Endodermal cell (in vitro differentiated cells): ENCODE data around the gene CYB5R2. TPM values are rescaled to one million over a fixed set of nuclear protein-coding genes. Genes with fewer than 3 reads are reported as not detected.

ENCODE experiments used
- DNase-seq: peaks from one replicate; pipeline ENCODE4 v3.0.0-alpha.2; 2017
- H3K27ac ChIP-seq: 2 replicates; pipeline ENCODE4 v1.5.1; 2013; ENCODE audit warnings: mild to moderate bottlenecking, low read depth, low read length, moderate library complexity
- H3K27me3 ChIP-seq: 2 replicates; pipeline ENCODE4 v1.6.1; 2013; ENCODE audit warnings: mild to moderate bottlenecking, low read length, moderate library complexity; ENCODE audit not compliant: insufficient read depth, control insufficient read depth, poor library complexity, severe bottlenecking
- H3K36me3 ChIP-seq: 2 replicates; pipeline ENCODE4 v1.7.0; 2013; ENCODE audit warnings: mild to moderate bottlenecking, low read length, moderate library complexity; ENCODE audit not compliant: control insufficient read depth, insufficient read depth
- H3K4me1 ChIP-seq: one replicate; pipeline ENCODE4 v1.7.0; 2013; ENCODE audit warnings: low read length; ENCODE audit not compliant: control insufficient read depth, insufficient read depth
- H3K4me3 ChIP-seq: 2 replicates; pipeline ENCODE4 v1.5.1; 2013; ENCODE audit warnings: mild to moderate bottlenecking, low read length, moderate library complexity
- H3K9ac ChIP-seq: 2 replicates; pipeline ENCODE4 v1.6.1; 2013; ENCODE audit warnings: mild to moderate bottlenecking, low read length, moderate library complexity; ENCODE audit not compliant: poor library complexity, severe bottlenecking; ENCODE audit errors: extremely low read depth
- H3K9me3 ChIP-seq: 2 replicates; pipeline ENCODE4 v1.6.1; 2013; ENCODE audit warnings: mild to moderate bottlenecking, low read length, moderate library complexity; ENCODE audit not compliant: control insufficient read depth
- H3K27ac Mint-ChIP-seq: 2 replicates; pipeline ENCODE4 v1.8.0; 2020; ENCODE audit warnings: mixed read lengths
- H3K27me3 Mint-ChIP-seq: 2 replicates; pipeline ENCODE4 v1.8.0; 2021; ENCODE audit warnings: mild to moderate bottlenecking, mixed read lengths; ENCODE audit not compliant: insufficient read depth
- H3K36me3 Mint-ChIP-seq: 2 replicates; pipeline ENCODE4 v1.8.0; 2020; ENCODE audit warnings: low read depth, mixed read lengths
- H3K4me1 Mint-ChIP-seq: 2 replicates; pipeline ENCODE4 v1.8.0; 2020; ENCODE audit warnings: mixed read lengths
- H3K4me3 Mint-ChIP-seq: 2 replicates; pipeline ENCODE4 v1.8.0; 2020; ENCODE audit warnings: mild to moderate bottlenecking, moderate library complexity, mixed read lengths
- H3K9me3 Mint-ChIP-seq: 2 replicates; pipeline ENCODE4 v1.8.0; 2020; ENCODE audit warnings: mild to moderate bottlenecking, mixed read lengths
- CTCF ChIP-seq: fragments of 200-600 bp; sonication (generic); conservative IDR thresholded peaks from 2 replicates; pipeline ENCODE4 v1.5.0; 2021; ENCODE audit warnings: antibody characterized with exemption, mild to moderate bottlenecking
- WGBS, 2 experiments: methylation state at CpG; one replicate each; pipeline versions ENCODE4 v1.1.5 to v1.1.7; 2013; ENCODE audit warnings: missing lambda C conversion rate in 2 of 2, mixed read lengths in 1 of 2; ENCODE audit not compliant: insufficient coverage in 1 of 2, insufficient read length in 1 of 2; 5-methylcytosine and 5-hydroxymethylcytosine counted together
- total RNA-seq, 2 donors: library from RNA; stranded (reverse); fragmentation: NEBNext Ultra II Directional in 1 of 2; extraction: Animal tissue kit (Norgen Biotek cat#: 25700) in 1 of 2; gene quantifications; 2 replicates in 1 of 2; 3 replicates in 1 of 2; pipeline ENCODE4 v1.2.1, GENCODE V29; 2021

Gene CYB5R2
- total RNA-seq, 2 donors from 2014 or later, result 31.7 to 51.9 TPM

- H3K4me3 Mint-ChIP-seq, result no peak overlapping the region
- WGBS, 2 experiments, result 85 to 100% methylated on average over 1 to 5 of the region's 5 CpGs
- H3K27ac Mint-ChIP-seq, result no peak overlapping the region
- H3K27me3 Mint-ChIP-seq, result peaks cover 2% of the 10 kb centered on the region
- Histone ChIP-seq H3K9me3 (no peaks in the 10 kb centered on the region), H3K4me1 (peaks cover 7% of the 10 kb centered on the region), H3K9ac (no peak overlapping the region), H3K27me3 (no peaks in the 10 kb centered on the region), H3K4me3 (no peak overlapping the region), H3K27ac (no peak overlapping the region), H3K36me3 (no peaks in the 10 kb centered on the region)
- peaks cover 5% of the 10 kb centered on the region for H3K9me3 Mint-ChIP-seq
- no peak for TF ChIP-seq CTCF
- H3K4me1 Mint-ChIP-seq, result peaks cover 34% of the 10 kb centered on the region
- H3K36me3 Mint-ChIP-seq, result peaks cover 13% of the 10 kb centered on the region
- no peak for DNase-seq
Observed at GRCh38 chr11:7677071-7677470, 3.8 kb upstream of the CYB5R2 start.

GRCh38 chr11:7675631-7676030 lies 2.3 kb upstream of the CYB5R2 start:
- Histone ChIP-seq H3K4me3 (no peak overlapping the region), H3K36me3 (no peaks in the 10 kb centered on the region), H3K9ac (no peak overlapping the region), H3K4me1 (peaks cover 12% of the 10 kb centered on the region), H3K9me3 (no peaks in the 10 kb centered on the region), H3K27me3 (no peaks in the 10 kb centered on the region), H3K27ac (no peak overlapping the region)
- Mint-ChIP-seq H3K4me1 (peaks cover 41% of the 10 kb centered on the region), H3K9me3 (peaks cover 2% of the 10 kb centered on the region), H3K36me3 (peaks cover 9% of the 10 kb centered on the region), H3K4me3 (no peak overlapping the region), H3K27me3 (peaks cover 2% of the 10 kb centered on the region), H3K27ac (no peak overlapping the region)
- DNase-seq, result no peak
- TF ChIP-seq CTCF, result no peak
- WGBS, 2 experiments, result 90 to 97% methylated on average over 2 to 3 of the region's 3 CpGs

- peaks cover 12% of the 10 kb centered on the region for H3K36me3 ChIP-seq
- peaks cover 2% of the 10 kb centered on the region for H3K27me3 Mint-ChIP-seq
- peak overlapping the region; percentile 76 for H3K4me3 ChIP-seq
- no peaks in the 10 kb centered on the region for H3K27me3 ChIP-seq
- H3K4me3 Mint-ChIP-seq, result peak overlapping the region; percentile 71
- TF ChIP-seq CTCF, result no peak
- H3K9ac ChIP-seq, result peak overlapping the region; percentile 26
- no peak overlapping the region for H3K27ac ChIP-seq
- peaks cover 40% of the 10 kb centered on the region for H3K4me1 Mint-ChIP-seq
- 18 to 35% methylated on average over 25 to 72 of the region's 72 CpGs for WGBS, 2 experiments
- DNase-seq, result peak; percentile 93
- peaks cover 12% of the 10 kb centered on the region for H3K4me1 ChIP-seq
- H3K9me3 Mint-ChIP-seq, result no peaks in the 10 kb centered on the region
- H3K9me3 ChIP-seq, result no peaks in the 10 kb centered on the region
- peaks cover 20% of the 10 kb centered on the region for H3K36me3 Mint-ChIP-seq
- peak overlapping the region; percentile 85 for H3K27ac Mint-ChIP-seq
Observed at GRCh38 chr11:7673724-7674434, 579 bp upstream of the CYB5R2 start.
